ENCODE results near the gene ACTR1A.

GRCh38 chr10:102493771-102494170 is 8.7 kb downstream of the ACTR1A start:
- TF ChIP-seq CTCF (IDR thresholded peaks at IDR 0.05): no peak
- no peak for TF ChIP-seq REST (IDR thresholded peaks at IDR 0.05; ENCODE audit: insufficient read depth in 1 of 2, low read depth in 2 of 2, low read length in 1 of 2)
- no peak for TF ChIP-seq POLR2AphosphoS5 (IDR thresholded peaks at IDR 0.05; ENCODE audit: low read depth, low read length)

Measured in Panc1 (cell line).